ENCODE measurements around the gene PYROXD2. TPM values are rescaled to one million over a fixed set of nuclear protein-coding genes. Genes with fewer than 3 reads are reported as not detected.

Gene PYROXD2
- polyA plus RNA-seq, 1 experiment: 20.3 TPM

DNA sequence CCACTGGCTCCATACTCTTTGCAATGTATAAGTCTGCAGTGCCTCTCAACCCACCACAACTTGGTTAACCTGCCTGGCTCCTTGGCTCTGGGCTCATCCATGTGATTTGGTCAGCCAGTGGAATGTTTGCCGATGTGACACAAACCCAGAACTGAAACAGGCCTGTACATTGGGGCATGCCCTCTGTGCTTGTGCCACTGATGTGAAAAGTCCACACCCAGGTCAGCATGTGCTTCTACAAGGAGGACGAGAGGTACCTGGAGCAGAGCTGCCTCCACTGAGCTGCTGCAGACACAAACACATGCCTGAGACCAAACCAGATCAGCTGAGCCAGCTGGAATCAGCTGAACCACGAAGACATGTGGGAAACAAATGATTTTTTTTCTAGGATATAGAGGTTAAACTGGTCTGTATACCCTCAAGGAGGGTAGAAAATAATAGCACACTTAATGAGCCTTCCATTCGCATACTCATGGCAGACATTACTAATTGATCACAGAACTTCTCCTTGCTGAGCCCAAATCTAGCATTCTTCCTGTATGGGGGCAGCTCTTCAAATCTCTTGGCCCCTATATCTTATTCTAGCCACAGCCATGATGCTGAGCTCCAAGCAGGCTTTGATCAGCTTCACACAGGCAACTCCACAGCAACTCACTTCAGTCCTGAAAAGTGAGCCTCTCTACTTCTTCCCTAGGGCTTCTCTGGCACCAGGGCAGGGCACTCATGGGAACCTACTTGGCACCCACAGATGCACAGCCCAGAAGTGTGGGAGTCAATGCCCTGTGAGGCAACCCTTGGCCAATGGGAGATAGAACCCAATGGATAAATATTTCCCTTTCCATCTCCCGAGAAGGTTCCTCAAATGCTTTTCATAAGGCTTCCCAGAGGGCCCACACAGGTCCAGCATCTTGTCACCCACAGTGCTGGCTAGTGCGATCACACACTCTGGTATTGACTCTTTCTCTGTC lies 18.6 kb downstream of the PYROXD2 start:
- Histone ChIP-seq H3K9me3 (ENCODE audit: control insufficient read depth, insufficient read depth, low read length) (no peaks in the 10 kb centered on the region), H3K4me3 (ENCODE audit: low read depth, low read length) (no peak overlapping the region), H3K27ac (ENCODE audit: low read depth, low read length) (no peak overlapping the region), H3K27me3 (ENCODE audit: control insufficient read depth, insufficient read depth, low read length) (no peaks in the 10 kb centered on the region)
- TF ChIP-seq, protein P1, sequence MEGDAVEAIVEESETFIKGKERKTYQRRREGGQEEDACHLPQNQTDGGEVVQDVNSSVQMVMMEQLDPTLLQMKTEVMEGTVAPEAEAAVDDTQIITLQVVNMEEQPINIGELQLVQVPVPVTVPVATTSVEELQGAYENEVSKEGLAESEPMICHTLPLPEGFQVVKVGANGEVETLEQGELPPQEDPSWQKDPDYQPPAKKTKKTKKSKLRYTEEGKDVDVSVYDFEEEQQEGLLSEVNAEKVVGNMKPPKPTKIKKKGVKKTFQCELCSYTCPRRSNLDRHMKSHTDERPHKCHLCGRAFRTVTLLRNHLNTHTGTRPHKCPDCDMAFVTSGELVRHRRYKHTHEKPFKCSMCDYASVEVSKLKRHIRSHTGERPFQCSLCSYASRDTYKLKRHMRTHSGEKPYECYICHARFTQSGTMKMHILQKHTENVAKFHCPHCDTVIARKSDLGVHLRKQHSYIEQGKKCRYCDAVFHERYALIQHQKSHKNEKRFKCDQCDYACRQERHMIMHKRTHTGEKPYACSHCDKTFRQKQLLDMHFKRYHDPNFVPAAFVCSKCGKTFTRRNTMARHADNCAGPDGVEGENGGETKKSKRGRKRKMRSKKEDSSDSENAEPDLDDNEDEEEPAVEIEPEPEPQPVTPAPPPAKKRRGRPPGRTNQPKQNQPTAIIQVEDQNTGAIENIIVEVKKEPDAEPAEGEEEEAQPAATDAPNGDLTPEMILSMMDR (IDR thresholded peaks at IDR 0.05; ENCODE audit: low read depth, low read length): no peak
- CTCF ChIA-PET: interaction anchor here (1.9 to 3.1 kb wide), 3 partner anchors 8 to 226 kb away, joined by 7 to 29 read pairs (median 8); no protein-coding TSS in a partner anchor
- POLR2A ChIA-PET: no interaction called here
- DNase-seq (ENCODE audit: low read depth, low spot score): no peak

DNA sequence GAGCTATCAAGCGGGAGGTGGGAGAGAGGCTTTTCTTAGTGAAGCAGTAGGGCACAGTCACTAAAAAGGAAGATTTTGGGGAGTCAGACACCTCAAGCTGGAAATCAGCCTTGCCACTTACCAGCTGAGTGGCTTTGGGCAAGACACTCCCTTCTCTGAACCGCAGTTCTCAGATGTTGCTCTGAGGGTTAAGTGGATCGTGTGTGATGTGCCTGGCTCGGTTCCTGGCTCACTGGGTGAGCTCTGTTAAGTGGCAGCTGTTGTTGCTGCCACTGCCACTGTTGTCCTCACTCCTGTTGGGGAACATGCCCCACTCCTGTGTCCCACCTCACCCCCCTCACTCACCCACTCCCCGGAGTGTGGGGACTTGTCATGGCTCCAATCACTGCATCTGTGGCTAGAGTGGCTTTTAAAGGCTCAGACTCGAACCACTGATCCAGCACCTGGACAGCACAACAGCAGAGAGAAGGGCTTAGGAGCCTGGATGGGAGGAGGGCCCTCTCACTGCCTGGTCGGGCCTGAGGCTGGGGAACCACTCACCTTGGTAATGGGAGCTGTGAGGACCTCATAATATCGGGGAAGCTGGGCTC lies 20.0 kb downstream of the PYROXD2 start:
- TF ChIP-seq, protein P1 (IDR thresholded peaks at IDR 0.05; ENCODE audit: low read depth, low read length): no peak
- Histone ChIP-seq H3K4me3 (ENCODE audit: low read depth, low read length) (no peak overlapping the region), H3K27ac (ENCODE audit: low read depth, low read length) (peak overlapping the region; percentile 31), H3K9me3 (ENCODE audit: control insufficient read depth, insufficient read depth, low read length) (no peaks in the 10 kb centered on the region), H3K27me3 (ENCODE audit: control insufficient read depth, insufficient read depth, low read length) (no peaks in the 10 kb centered on the region)
- ChIA-PET POLR2A (interaction anchor here (0.6 to 1.2 kb wide), 3 partner anchors 11 to 54 kb away, joined by 4 to 6 read pairs (median 4); no protein-coding TSS in a partner anchor), CTCF (interaction anchor here (0.6 to 3.1 kb wide), 19 partner anchors 9 to 226 kb away, joined by 3 to 29 read pairs (median 4); partner anchors contain the start of gene PYROXD2)
- DNase-seq (ENCODE audit: low read depth, low spot score): no peak

DNA sequence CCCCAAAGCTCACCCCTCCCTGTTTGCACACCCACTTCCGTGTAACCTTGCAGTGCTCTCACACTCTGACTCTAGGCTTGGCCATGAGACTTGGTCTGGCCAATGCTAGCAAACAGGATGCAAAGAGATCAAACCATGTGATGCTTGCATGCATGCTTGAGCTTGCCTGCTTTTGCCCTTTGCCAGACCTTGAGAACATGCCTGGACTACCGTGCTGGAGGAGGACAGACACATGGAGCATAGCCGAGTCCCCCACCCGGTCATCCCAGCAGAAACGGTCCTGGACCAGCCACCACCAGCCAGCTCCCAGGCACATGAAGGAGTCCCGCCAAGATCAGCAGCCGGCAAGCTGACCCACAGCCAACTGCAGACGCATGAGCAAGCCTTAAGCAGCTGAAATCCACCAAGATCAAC lies 23.4 kb downstream of the PYROXD2 start:
- CTCF ChIA-PET: interaction anchor here (1.5 kb wide), 1 partner anchor 82 kb away, joined by 5 read pairs; no protein-coding TSS in a partner anchor
- Histone ChIP-seq H3K27me3 (ENCODE audit: control insufficient read depth, insufficient read depth, low read length) (no peaks in the 10 kb centered on the region), H3K9me3 (ENCODE audit: control insufficient read depth, insufficient read depth, low read length) (no peaks in the 10 kb centered on the region; the same call in 1 of the 2 replicates), H3K27ac (ENCODE audit: low read depth, low read length) (no peak overlapping the region), H3K4me3 (ENCODE audit: low read depth, low read length) (no peak overlapping the region)
- TF ChIP-seq, protein P1 (IDR thresholded peaks at IDR 0.05; ENCODE audit: low read depth, low read length): no peak
- no peak for DNase-seq (ENCODE audit: low read depth, low spot score)
- POLR2A ChIA-PET: interaction anchor here (0.9 kb wide), 2 partner anchors 9 to 82 kb away, joined by 3 to 4 read pairs; no protein-coding TSS in a partner anchor

DNA sequence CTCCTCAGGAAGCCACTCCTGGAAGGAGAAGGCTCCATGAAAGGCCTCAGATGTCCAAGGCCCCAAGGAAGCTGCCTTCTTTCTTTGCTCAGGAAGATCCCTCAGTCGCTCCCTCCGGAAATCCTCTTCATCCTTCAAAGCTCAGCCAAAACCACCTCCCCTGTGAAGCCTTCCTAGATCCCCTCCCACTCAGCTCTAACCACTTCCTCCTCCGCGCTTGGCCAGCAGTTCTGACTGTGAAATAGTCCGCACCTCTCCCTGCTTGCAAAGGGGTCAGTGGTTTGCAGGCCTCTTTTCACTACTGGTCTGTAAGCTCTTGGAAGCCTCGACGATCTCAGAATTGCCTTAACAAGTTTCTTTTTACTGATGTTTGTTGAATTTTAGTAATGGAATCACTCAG lies 23.9 kb downstream of the PYROXD2 start:
- TF ChIP-seq, protein P1 (IDR thresholded peaks at IDR 0.05; ENCODE audit: low read depth, low read length): no peak
- POLR2A ChIA-PET: interaction anchor here (0.9 kb wide), 2 partner anchors 8 to 82 kb away, joined by 3 to 4 read pairs; no protein-coding TSS in a partner anchor
- CTCF ChIA-PET: interaction anchor here (1.5 kb wide), 1 partner anchor 82 kb away, joined by 5 read pairs; no protein-coding TSS in a partner anchor
- no peak overlapping the region for H3K27ac ChIP-seq (ENCODE audit: low read depth, low read length)
- H3K27me3 ChIP-seq (ENCODE audit: control insufficient read depth, insufficient read depth, low read length): no peaks in the 10 kb centered on the region
- DNase-seq (ENCODE audit: low read depth, low spot score): no peak
- no peaks in the 10 kb centered on the region; the same call in 1 of the 2 replicates for H3K9me3 ChIP-seq (ENCODE audit: control insufficient read depth, insufficient read depth, low read length)
- no peak overlapping the region for H3K4me3 ChIP-seq (ENCODE audit: low read depth, low read length)
